PC-9 (cell line): Measurements from ENCODE around the gene DEPP1. TPM values are rescaled to one million over a fixed set of nuclear protein-coding genes. Genes with fewer than 3 reads are reported as not detected.

ENCODE experiments used
- BruUV-seq: library from RNA; stranded (reverse); fragments of 400-500 nt; replicated peaks from 2 replicates; lab custom pipeline; 2021; lab: Mats Ljungman, UMichigan
- CTCF ChIA-PET: fragments of 300-600 bp; sonication (Branson Sonifier 250); formaldehyde crosslinking; loops from one replicate; lab custom pipeline; 2022; ENCODE audit warnings: antibody characterized with exemption; lab: Charles Lee
- POLR2A ChIA-PET: fragments of 300-600 bp; sonication (Branson Sonifier 250); formaldehyde crosslinking; loops from one replicate; lab custom pipeline; 2022; ENCODE audit warnings: antibody characterized with exemption; ENCODE audit not compliant: unreplicated experiment; lab: Charles Lee
- DNase-seq, 2 experiments: peaks; one replicate each; pipeline versions ENCODE4 v3.0.0 to v3.0.0-alpha.2; 2015 to 2022; ENCODE audit warnings: mixed read lengths in 1 of 2
- H2AFZ ChIP-seq: fragments of 200-600 bp; sonication (generic); 2 replicates; pipeline ENCODE4 v1.8.1; 2017; ENCODE audit warnings: antibody characterized with exemption
- H3F3A ChIP-seq: fragments of 200-600 bp; sonication (generic); 2 replicates; pipeline ENCODE4 v1.8.1; 2017; ENCODE audit warnings: antibody characterized with exemption, mild to moderate bottlenecking, low read depth; ENCODE audit not compliant: insufficient read depth
- H3K27ac ChIP-seq: fragments of 200-600 bp; sonication (generic); 2 replicates; pipeline ENCODE4 v1.6.1; 2016; ENCODE audit warnings: mixed run types
- H3K27me3 ChIP-seq: fragments of 200-600 bp; sonication (generic); 2 replicates; pipeline ENCODE4 v1.6.1; 2016; ENCODE audit warnings: low read depth, mixed run types; ENCODE audit not compliant: insufficient read depth
- H3K36me3 ChIP-seq: fragments of 200-600 bp; sonication (generic); 2 replicates; pipeline ENCODE4 v1.6.1; 2016; ENCODE audit warnings: low read depth, mixed run types
- H3K4me1 ChIP-seq: fragments of 200-600 bp; sonication (generic); replicated peaks from 2 replicates; pipeline ENCODE4 v1.6.1; 2016; ENCODE audit warnings: mixed run types; ENCODE audit not compliant: insufficient read depth
- H3K4me2 ChIP-seq: fragments of 200-600 bp; sonication (generic); 2 replicates; pipeline ENCODE4 v1.6.1; 2017; ENCODE audit warnings: mixed run types
- H3K4me3 ChIP-seq: fragments of 200-600 bp; sonication (generic); 2 replicates; pipeline ENCODE4 v1.6.1; 2016; ENCODE audit warnings: mixed run types
- H3K79me2 ChIP-seq: fragments of 200-600 bp; sonication (generic); 2 replicates; pipeline ENCODE4 v1.6.1; 2017; ENCODE audit warnings: low read depth, mixed run types
- H3K9me2 ChIP-seq: fragments of 200-600 bp; sonication (generic); 2 replicates; pipeline ENCODE4 v1.8.1; 2017; ENCODE audit warnings: mild to moderate bottlenecking; ENCODE audit not compliant: insufficient read depth
- H3K9me3 ChIP-seq: fragments of 200-600 bp; sonication (generic); 2 replicates; pipeline ENCODE4 v1.8.1; 2016; ENCODE audit warnings: low read depth; ENCODE audit not compliant: insufficient read depth
- H4K20me1 ChIP-seq: fragments of 200-600 bp; sonication (generic); 2 replicates; pipeline ENCODE4 v1.8.1; 2017; ENCODE audit not compliant: insufficient read depth
- CTCF ChIP-seq: fragments of 200-600 bp; sonication (generic); conservative IDR thresholded peaks from 2 replicates; pipeline ENCODE4 v1.6.1; 2017; ENCODE audit warnings: mixed run types, antibody characterized with exemption, mild to moderate bottlenecking, moderate library complexity
- EZH2 ChIP-seq: fragments of 200-600 bp; sonication (generic); IDR thresholded peaks from 2 replicates; pipeline ENCODE4 v1.8.0; 2017; ENCODE audit warnings: antibody characterized with exemption, low read depth
- intact Hi-C: fragments of 100-400 bp; cut with micrococcal nuclease; formaldehyde crosslinking; loops from one replicate; pipeline ENCODE4 v1.10.0; 2022; ENCODE audit not compliant: unreplicated experiment
- total RNA-seq: library from RNA; stranded (reverse); gene quantifications from 2 replicates; pipeline ENCODE4 v1.2.3, GENCODE V29; 2021

Gene DEPP1
- total RNA-seq, 1 experiment from 2014 or later, result 13.2 TPM

DNA sequence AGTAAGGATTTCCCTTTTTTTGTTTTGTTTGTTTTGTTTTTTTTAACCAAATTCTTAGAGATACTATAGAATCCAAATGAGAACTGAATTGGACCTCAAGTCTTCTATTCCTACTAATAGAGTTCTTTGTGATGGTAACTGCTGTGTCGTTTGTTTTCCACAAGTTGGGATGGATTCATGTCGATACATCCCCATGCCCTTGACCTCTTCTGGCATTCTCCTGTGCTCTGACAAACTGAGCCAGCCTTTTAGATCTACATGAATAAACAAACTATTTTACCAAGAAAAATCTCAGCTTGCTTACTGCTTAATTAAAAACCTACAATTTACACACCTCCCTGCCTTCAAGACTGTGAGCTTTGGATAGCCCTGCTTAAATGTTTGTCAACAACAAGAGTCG, 26.1 kb upstream of the DEPP1 start:
- BruUV-seq, result no TSS peak
- no peak overlapping the region for H3K4me2 ChIP-seq
- CTCF ChIA-PET, result interaction anchor here (1.0 kb wide), 1 partner anchor 26 kb away, joined by 3 read pairs; the partner anchor contains the start of gene DEPP1

DNA sequence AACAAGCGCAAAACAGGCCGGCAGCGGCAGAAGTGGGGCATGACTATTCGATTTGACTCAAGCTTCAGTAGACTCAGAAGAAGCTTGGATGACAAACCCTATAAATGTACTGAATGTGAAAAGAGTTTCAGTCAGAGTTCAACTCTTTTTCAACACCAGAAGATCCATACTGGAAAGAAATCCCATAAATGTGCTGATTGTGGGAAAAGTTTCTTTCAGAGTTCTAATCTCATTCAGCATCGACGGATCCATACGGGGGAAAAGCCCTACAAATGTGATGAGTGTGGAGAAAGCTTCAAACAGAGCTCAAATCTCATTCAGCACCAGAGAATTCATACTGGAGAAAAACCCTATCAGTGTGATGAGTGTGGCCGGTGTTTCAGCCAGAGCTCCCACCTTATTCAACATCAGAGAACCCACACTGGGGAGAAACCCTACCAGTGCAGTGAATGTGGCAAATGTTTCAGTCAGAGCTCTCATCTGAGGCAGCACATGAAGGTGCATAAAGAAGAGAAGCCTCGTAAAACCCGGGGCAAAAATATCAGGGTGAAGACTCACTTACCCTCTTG, 24.9 kb upstream of the DEPP1 start:
- Histone ChIP-seq H3K36me3 (peaks cover 29% of the 10 kb centered on the region; the same call in 1 of the 2 replicates), H3K27ac (no peak overlapping the region), H3K27me3 (no peaks in the 10 kb centered on the region), H3K9me3 (peaks cover 15% of the 10 kb centered on the region), H3K4me1 (peaks cover 23% of the 10 kb centered on the region), H2AFZ (no peak overlapping the region), H4K20me1 (no peaks in the 10 kb centered on the region), H3F3A (peaks cover 14% of the 10 kb centered on the region), H3K4me2 (no peak overlapping the region), H3K4me3 (no peak overlapping the region), H3K79me2 (peaks cover 8% of the 10 kb centered on the region), H3K9me2 (no peaks in the 10 kb centered on the region)
- DNase-seq, result no peak
- intact Hi-C loops, result loop anchor here (5.0 to 10.0 kb wide), 2 partner anchors 41 to 371 kb away; partner anchors contain the start of gene ALOX5
- TF ChIP-seq EZH2 (no peak), CTCF (no peak)
- CTCF ChIA-PET, result interaction anchor here (1.0 kb wide), 1 partner anchor 25 kb away, joined by 3 read pairs; the partner anchor contains the start of gene DEPP1
- POLR2A ChIA-PET, result interaction anchor here (0.6 kb wide), 1 partner anchor 129 kb away, joined by 6 read pairs; no protein-coding TSS in a partner anchor
- no TSS peak for BruUV-seq

More for the DNA sequence above, 26.1 kb upstream of the DEPP1 start:
- intact Hi-C loops, result loop anchor here (5.0 to 10.0 kb wide), 4 partner anchors 42 to 463 kb away; partner anchors contain the start of gene ALOX5
- no peak for DNase-seq
- Histone ChIP-seq H3K27me3 (no peaks in the 10 kb centered on the region), H3K36me3 (peaks cover 29% of the 10 kb centered on the region; the same call in 1 of the 2 replicates), H3K27ac (no peak overlapping the region), H3K4me3 (no peak overlapping the region), H3K4me1 (peaks cover 23% of the 10 kb centered on the region), H3K9me2 (no peaks in the 10 kb centered on the region), H4K20me1 (no peaks in the 10 kb centered on the region), H3K79me2 (peaks cover 8% of the 10 kb centered on the region), H3F3A (peaks cover 14% of the 10 kb centered on the region), H2AFZ (no peak overlapping the region), H3K9me3 (peaks cover 15% of the 10 kb centered on the region)
- TF ChIP-seq EZH2 (no peak), CTCF (no peak)
- POLR2A ChIA-PET, result interaction anchor here (0.7 kb wide), 1 partner anchor 1553 kb away, joined by 6 read pairs; no protein-coding TSS in a partner anchor

- Histone ChIP-seq H3K9me2 (no peaks in the 10 kb centered on the region), H3K27me3 (no peaks in the 10 kb centered on the region), H2AFZ (peak overlapping the region; percentile 73), H4K20me1 (no peaks in the 10 kb centered on the region), H3K4me1 (peaks cover 34% of the 10 kb centered on the region), H3K4me2 (peak overlapping the region; percentile 93), H3K27ac (peak overlapping the region; percentile 60), H3K9me3 (peaks cover 15% of the 10 kb centered on the region), H3K36me3 (peaks cover 29% of the 10 kb centered on the region; the same call in 1 of the 2 replicates), H3F3A (peaks cover 15% of the 10 kb centered on the region), H3K79me2 (peaks cover 8% of the 10 kb centered on the region), H3K4me3 (peak overlapping the region; percentile 65)
- ChIA-PET POLR2A (interaction anchor here (0.6 to 1.2 kb wide), 5 partner anchors 21 to 1021 kb away, joined by 3 to 13 read pairs (median 4); partner anchors contain the start of gene DEPP1), CTCF (interaction anchor here (0.7 to 1.2 kb wide), 4 partner anchors 21 to 1004 kb away, joined by 3 to 15 read pairs (median 6); no protein-coding TSS in a partner anchor)
- intact Hi-C loops, result loop anchor here (1.0 to 10.0 kb wide), 4 partner anchors 23 to 373 kb away; partner anchors contain the start of genes ALOX5 and DEPP1
- TF ChIP-seq CTCF (0 out of 2 replicates have a peak, but pooled peaks have one; percentile 29), EZH2 (no peak)
- BruUV-seq, result TSS peak; percentile 33
- DNase-seq, result peak; percentile 63 to 79
Measured at GRCh38 chr10:45001381-45002148, 23.0 kb upstream of the DEPP1 start.
